MM.1S (cell line): ENCODE measurements around the gene ZNF782.
"Not testable (repeated sequence)": the region's sequence is repeated elsewhere in the genome, so short reads cannot be mapped to it uniquely, and the experiment has no call there.

ENCODE experiments used
- DNase-seq: peaks from one replicate; pipeline ENCODE4 v3.0.0-alpha.2; 2015
- H2AFZ ChIP-seq: fragments of 300-600 bp; sonication (generic); 2 replicates; pipeline ENCODE4 v1.6.0; 2016; ENCODE audit warnings: antibody characterized with exemption, low read length
- H3F3A ChIP-seq: fragments of 300-600 bp; sonication (generic); 2 replicates; pipeline ENCODE4 v1.6.1; 2016; ENCODE audit warnings: mild to moderate bottlenecking, antibody characterized with exemption, low read length, moderate library complexity, mixed read lengths; ENCODE audit not compliant: insufficient read depth
- H3K27ac ChIP-seq: fragments of 300-600 bp; sonication (generic); 2 replicates; pipeline ENCODE4 v1.5.1; 2016; ENCODE audit warnings: mild to moderate bottlenecking, low read length
- H3K27me3 ChIP-seq: fragments of 300-600 bp; sonication (generic); replicated peaks from 2 replicates; pipeline ENCODE4 v1.6.0; 2016; ENCODE audit warnings: low read length; ENCODE audit not compliant: insufficient read depth
- H3K36me3 ChIP-seq: fragments of 300-600 bp; sonication (generic); replicated peaks from 2 replicates; pipeline ENCODE4 v1.6.1; 2016; ENCODE audit warnings: mild to moderate bottlenecking, low read length, mixed read lengths; ENCODE audit not compliant: insufficient read depth
- H3K4me1 ChIP-seq: fragments of 300-600 bp; sonication (generic); 2 replicates; pipeline ENCODE4 v1.6.1; 2016; ENCODE audit warnings: low read length, mixed read lengths
- H3K4me2 ChIP-seq: fragments of 300-600 bp; sonication (generic); 2 replicates; pipeline ENCODE4 v1.6.0; 2016; ENCODE audit warnings: low read depth, low read length
- H3K4me3 ChIP-seq: fragments of 300-600 bp; sonication (generic); 2 replicates; pipeline ENCODE4 v1.5.1; 2016; ENCODE audit warnings: low read length, mixed read lengths
- H3K79me2 ChIP-seq: fragments of 300-600 bp; sonication (generic); 2 replicates; pipeline ENCODE4 v1.6.1; 2016; ENCODE audit warnings: mixed run types, low read length, mixed read lengths
- H3K9ac ChIP-seq: fragments of 300-600 bp; sonication (generic); 2 replicates; pipeline ENCODE4 v1.6.1; 2016; ENCODE audit warnings: low read length, mixed read lengths
- H3K9me2 ChIP-seq: fragments of 300-600 bp; sonication (generic); replicated peaks from 2 replicates; pipeline ENCODE4 v1.6.1; 2016; ENCODE audit warnings: mild to moderate bottlenecking, low read length, mixed read lengths; ENCODE audit not compliant: insufficient read depth
- H3K9me3 ChIP-seq: fragments of 300-600 bp; sonication (generic); replicated peaks from 2 replicates; pipeline ENCODE4 v1.6.1; 2016; ENCODE audit warnings: mild to moderate bottlenecking, low read length, mixed read lengths; ENCODE audit not compliant: insufficient read depth
- H4K20me1 ChIP-seq: fragments of 300-600 bp; sonication (generic); 2 replicates; pipeline ENCODE4 v1.6.1; 2016; ENCODE audit warnings: mild to moderate bottlenecking, low read length, moderate library complexity, mixed read lengths; ENCODE audit not compliant: insufficient read depth
- EZH2 ChIP-seq: fragments of 300-600 bp; sonication (generic); optimal IDR thresholded peaks from 2 replicates; pipeline ENCODE3; 2017; ENCODE audit warnings: low read depth, mild to moderate bottlenecking, antibody characterized with exemption, low read length, mixed read lengths
- EZH2phosphoT487 ChIP-seq: fragments of 300-600 bp; sonication (generic); IDR thresholded peaks from 2 replicates; pipeline ENCODE4 v1.6.1; 2018; ENCODE audit warnings: antibody characterized with exemption, low read length
- TF ChIP-seq, protein P1 (sequence below): fragments of 300-600 bp; sonication (generic); IDR thresholded peaks from 2 replicates; pipeline ENCODE4 v1.5.1; 2016; ENCODE audit warnings: antibody characterized with exemption, low read length, mixed read lengths

The ZNF782 gene

GRCh38 chr9:96867079-96867804 lies 12.9 kb upstream of the ZNF782 start:
- H3K27ac ChIP-seq, result no peak overlapping the region
- H3K27me3 ChIP-seq, result no peaks in the 10 kb centered on the region
- no peak for DNase-seq
- TF ChIP-seq EZH2 (no peak), EZH2phosphoT487 (no peak)
- TF ChIP-seq, protein P1, sequence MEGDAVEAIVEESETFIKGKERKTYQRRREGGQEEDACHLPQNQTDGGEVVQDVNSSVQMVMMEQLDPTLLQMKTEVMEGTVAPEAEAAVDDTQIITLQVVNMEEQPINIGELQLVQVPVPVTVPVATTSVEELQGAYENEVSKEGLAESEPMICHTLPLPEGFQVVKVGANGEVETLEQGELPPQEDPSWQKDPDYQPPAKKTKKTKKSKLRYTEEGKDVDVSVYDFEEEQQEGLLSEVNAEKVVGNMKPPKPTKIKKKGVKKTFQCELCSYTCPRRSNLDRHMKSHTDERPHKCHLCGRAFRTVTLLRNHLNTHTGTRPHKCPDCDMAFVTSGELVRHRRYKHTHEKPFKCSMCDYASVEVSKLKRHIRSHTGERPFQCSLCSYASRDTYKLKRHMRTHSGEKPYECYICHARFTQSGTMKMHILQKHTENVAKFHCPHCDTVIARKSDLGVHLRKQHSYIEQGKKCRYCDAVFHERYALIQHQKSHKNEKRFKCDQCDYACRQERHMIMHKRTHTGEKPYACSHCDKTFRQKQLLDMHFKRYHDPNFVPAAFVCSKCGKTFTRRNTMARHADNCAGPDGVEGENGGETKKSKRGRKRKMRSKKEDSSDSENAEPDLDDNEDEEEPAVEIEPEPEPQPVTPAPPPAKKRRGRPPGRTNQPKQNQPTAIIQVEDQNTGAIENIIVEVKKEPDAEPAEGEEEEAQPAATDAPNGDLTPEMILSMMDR, result no peak
- no peaks in the 10 kb centered on the region for H3F3A ChIP-seq
- H4K20me1 ChIP-seq, result no peaks in the 10 kb centered on the region
- no peak overlapping the region for H3K9ac ChIP-seq
- H3K9me2 ChIP-seq, result no peaks in the 10 kb centered on the region
- no peak overlapping the region for H3K4me2 ChIP-seq
- no peak overlapping the region for H3K4me3 ChIP-seq
- no peak overlapping the region for H2AFZ ChIP-seq
- no peaks in the 10 kb centered on the region for H3K9me3 ChIP-seq
- H3K36me3 ChIP-seq, result no peaks in the 10 kb centered on the region
- H3K4me1 ChIP-seq, result no peaks in the 10 kb centered on the region
- no peaks in the 10 kb centered on the region for H3K79me2 ChIP-seq

DNA sequence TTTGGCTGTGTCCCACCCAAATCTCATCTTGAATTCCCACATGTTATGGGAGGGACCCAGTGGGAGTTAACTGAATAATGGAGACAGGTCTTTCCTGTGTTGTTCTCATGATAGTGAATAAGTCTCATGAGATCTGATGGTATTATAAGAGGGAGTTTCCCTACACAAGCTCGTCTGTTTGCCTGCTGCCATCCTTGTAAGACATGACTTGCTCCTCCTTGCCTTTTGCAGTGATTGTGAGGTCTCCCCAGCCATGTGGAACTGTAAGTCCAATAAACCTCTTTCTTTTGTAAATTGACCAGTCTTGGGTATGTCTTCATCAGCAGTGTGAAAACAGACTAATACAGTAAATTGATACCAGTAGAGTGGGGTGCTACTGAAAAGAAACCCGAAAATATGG lies 10.9 kb upstream of the ZNF782 start:
- H3K27ac ChIP-seq, H3K36me3 ChIP-seq, DNase-seq, H3K4me2 ChIP-seq, H3F3A ChIP-seq, H3K9me2 ChIP-seq, H3K9ac ChIP-seq, H2AFZ ChIP-seq, H3K27me3 ChIP-seq, H3K4me1 ChIP-seq, H3K4me3 ChIP-seq, H3K9me3 ChIP-seq, H3K79me2 ChIP-seq, H4K20me1 ChIP-seq: not testable (repeated sequence)

DNA sequence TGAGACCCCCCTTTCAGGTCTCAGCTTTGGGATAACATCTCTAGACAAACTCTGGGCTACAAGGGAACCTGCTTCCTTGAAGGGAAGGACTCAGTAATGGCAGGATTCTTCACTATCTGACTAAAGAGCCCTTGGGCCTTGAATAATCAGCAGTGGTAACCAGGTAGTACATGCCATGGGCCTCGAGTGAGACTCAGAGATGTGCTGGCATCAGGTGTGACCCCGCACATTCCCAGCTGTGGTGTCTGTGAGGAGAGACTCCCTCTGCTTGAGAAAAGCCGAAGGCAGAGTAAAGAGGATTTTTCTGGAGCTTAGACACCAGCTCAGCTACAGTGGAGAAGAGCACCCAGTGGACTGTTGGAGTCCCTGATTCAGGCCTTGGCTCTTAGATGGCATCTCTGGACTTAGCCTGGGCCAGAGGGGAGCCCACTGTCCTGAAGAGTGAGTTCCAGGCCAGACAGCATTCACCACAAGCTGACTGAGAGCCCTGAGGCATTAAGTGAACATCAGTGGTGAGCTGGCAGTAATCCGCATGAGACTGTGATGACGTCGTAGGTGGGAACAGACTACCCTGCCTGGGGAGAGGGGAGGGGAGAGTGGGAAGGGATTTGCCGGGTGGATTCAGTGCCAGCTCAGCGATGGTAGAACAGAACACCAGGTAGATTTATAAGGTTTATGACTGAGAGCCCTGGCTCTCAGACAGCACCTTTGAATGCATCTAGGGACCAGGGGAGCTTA lies 5.3 kb upstream of the ZNF782 start:
- no peaks in the 10 kb centered on the region for H3F3A ChIP-seq
- no peaks in the 10 kb centered on the region for H4K20me1 ChIP-seq
- H3K27ac ChIP-seq, result no peak overlapping the region
- no peaks in the 10 kb centered on the region for H3K4me1 ChIP-seq
- no peaks in the 10 kb centered on the region for H3K79me2 ChIP-seq
- no peak overlapping the region for H2AFZ ChIP-seq
- no peaks in the 10 kb centered on the region for H3K27me3 ChIP-seq
- no peaks in the 10 kb centered on the region for H3K36me3 ChIP-seq
- no peak overlapping the region for H3K4me2 ChIP-seq
- H3K4me3 ChIP-seq, result no peak overlapping the region
- TF ChIP-seq, protein P1, result no peak
- no peak for TF ChIP-seq EZH2phosphoT487
- no peak for TF ChIP-seq EZH2
- no peak for DNase-seq
- H3K9ac ChIP-seq, result no peak overlapping the region
- no peaks in the 10 kb centered on the region for H3K9me2 ChIP-seq
- no peaks in the 10 kb centered on the region for H3K9me3 ChIP-seq

DNA sequence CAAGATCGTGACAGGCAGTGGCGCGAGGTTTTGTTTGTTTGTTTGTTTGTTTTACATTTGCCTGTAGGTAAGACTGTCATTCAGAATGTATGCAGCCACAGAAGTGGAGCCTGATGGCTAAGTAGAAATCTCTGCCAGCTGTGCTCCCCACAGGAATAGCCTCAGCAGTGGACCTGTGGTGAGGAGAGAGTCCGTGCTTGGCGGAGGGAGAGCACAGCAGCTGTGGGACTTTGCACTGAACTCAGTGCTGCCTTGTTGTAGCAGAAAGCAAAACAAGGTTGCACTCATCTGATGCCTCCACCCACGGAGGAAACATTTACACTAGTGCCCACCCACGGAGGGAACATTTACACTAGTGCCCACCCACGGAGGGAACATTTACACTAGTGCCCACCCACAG lies 4.4 kb upstream of the ZNF782 start:
- Histone ChIP-seq H3K4me2 (no peak overlapping the region), H2AFZ (no peak overlapping the region), H3K36me3 (no peaks in the 10 kb centered on the region), H3K9me3 (no peaks in the 10 kb centered on the region), H3K27ac (no peak overlapping the region), H3K79me2 (no peaks in the 10 kb centered on the region), H3K9me2 (no peaks in the 10 kb centered on the region), H3K27me3 (no peaks in the 10 kb centered on the region), H3K4me1 (no peaks in the 10 kb centered on the region), H4K20me1 (no peaks in the 10 kb centered on the region), H3K4me3 (no peak overlapping the region), H3F3A (no peaks in the 10 kb centered on the region), H3K9ac (no peak overlapping the region)
- no peak for DNase-seq
- TF ChIP-seq, protein P1, result no peak
- TF ChIP-seq EZH2 (no peak), EZH2phosphoT487 (no peak)
